GM12878 (cell line): ENCODE data around the gene DHRS9. TPM values are rescaled to one million over a fixed set of nuclear protein-coding genes. Genes with fewer than 3 reads are reported as not detected.

Experiments
- JUNB ChIP-seq: IDR thresholded peaks from 2 replicates; pipeline ENCODE4 v1.6.1; 2016; ENCODE audit warnings: antibody characterized with exemption, mild to moderate bottlenecking
- KLF5 ChIP-seq: fragments of 450-650 bp; IDR thresholded peaks from 2 replicates; pipeline ENCODE4 v1.6.1; 2014; ENCODE audit warnings: mild to moderate bottlenecking; ENCODE audit not compliant: partially characterized antibody
- MTA3 ChIP-seq: IDR thresholded peaks from 2 replicates; pipeline ENCODE4 v1.6.1; 2012; ENCODE audit warnings: low read length, inconsistent platforms, borderline replicate concordance
- NR2F1 ChIP-seq: fragments of 450-650 bp; conservative IDR thresholded peaks from 2 replicates; pipeline ENCODE4 v1.6.1; 2017; ENCODE audit warnings: mild to moderate bottlenecking
- RFX5 ChIP-seq: IDR thresholded peaks from 2 replicates; pipeline ENCODE4 v1.6.1; 2011; ENCODE audit warnings: low read depth, low read length, improper control_type of control experiment
- SP1 ChIP-seq: IDR thresholded peaks from one replicate; pipeline ENCODE4 v1.6.1; 2011; ENCODE audit warnings: low read depth, low read length
- ZNF687 ChIP-seq: fragments of 450-650 bp; IDR thresholded peaks from 2 replicates; pipeline ENCODE4 v1.6.1; 2017; ENCODE audit warnings: mild to moderate bottlenecking, moderate library complexity
- polyA plus RNA-seq, 11 experiments: library from polyadenylated mRNA; depleted of rRNA in 4 of 11; unstranded in 6 of 11; stranded (reverse) in 5 of 11; fragments of >200 nt; fragmentation: Nextera tagmentation in 4 of 11; fragmentation: Illumina TruSeq in 1 of 11; extraction: Ambion mirVana in 4 of 11; extraction: Trizol in 1 of 11; gene quantifications; 1 replicate in 1 of 11; 2 replicates in 10 of 11; pipeline versions ENCODE4 v1.2.1 to v1.2.3, GENCODE V29; 2011 to 2016; ENCODE audit warnings: inconsistent platforms in 2 of 11, missing spikeins in 2 of 11, low read depth in 1 of 11
- total RNA-seq, 4 experiments: library from RNA; depleted of rRNA in 3 of 4; stranded (reverse); fragments of >200 nt in 3 of 4; fragmentation: Illumina TruSeq in 1 of 4; extraction: Trizol in 1 of 4; gene quantifications; 2 replicates each; pipeline versions ENCODE4 v1.2.1 to v1.2.3, GENCODE V29; 2013 to 2021

DHRS9 gene
- total and polyA plus RNA-seq, 10 of the 15 experiments (the other 5 are each of a cell fraction or from before 2014, with no cell fraction given) = 0.09 to 0.34 (median 0.13) TPM; not detected in 5

DNA sequence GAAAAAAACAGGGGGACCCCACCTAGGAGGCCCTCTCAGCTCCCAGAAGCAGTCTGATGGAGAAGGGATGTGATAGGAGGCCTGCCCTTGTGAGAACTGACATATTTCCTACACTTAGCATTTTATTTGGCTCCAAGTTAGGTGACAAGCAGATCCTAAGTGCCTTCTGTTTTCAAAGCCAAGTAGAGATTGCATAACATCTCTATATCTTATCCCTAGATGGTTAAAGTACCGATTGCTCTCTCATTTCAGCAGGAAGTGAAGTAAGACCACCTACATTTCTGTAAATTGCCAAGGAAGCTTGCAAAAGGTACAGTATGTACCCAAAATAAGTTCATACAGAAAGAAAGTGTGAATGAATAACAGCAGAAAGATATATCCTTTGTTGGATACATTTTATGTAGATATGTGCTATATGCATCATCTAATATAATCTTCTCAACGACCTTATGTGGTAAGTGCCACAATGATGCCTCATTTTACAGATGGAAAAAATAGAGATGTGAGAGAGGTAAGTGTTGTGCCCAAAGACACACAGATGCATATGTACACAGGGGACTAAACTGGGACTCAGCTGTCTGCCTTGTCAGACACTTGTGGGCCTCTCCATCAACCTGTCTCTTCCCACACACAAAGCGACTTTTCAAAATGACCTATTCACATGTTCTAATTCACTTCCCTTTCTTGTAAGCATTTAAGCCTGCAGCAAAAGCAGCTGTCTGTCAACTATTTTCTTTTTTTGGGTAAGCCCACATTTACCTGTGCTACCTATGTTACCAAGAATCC is 38.9 kb downstream of the DHRS9 start (continued):
- TF ChIP-seq ZNF687 = no peak
- TF ChIP-seq NR2F1 = no peak
- TF ChIP-seq RFX5 = no peak
- TF ChIP-seq JUNB = no peak
- no peak for TF ChIP-seq MTA3
- no peak for TF ChIP-seq SP1
- no peak for TF ChIP-seq KLF5
- TF ChIP-seq, all 136 proteins: peak for 0
